Esophagus squamous epithelium (tissue), 5 donors: ENCODE data around the gene MLPH. TPM values are rescaled to one million over a fixed set of nuclear protein-coding genes. Genes with fewer than 3 reads are reported as not detected.

Experiments used
- DNase-seq: peaks from one replicate; lab custom pipeline; 2025; lab: John Stamatoyannopoulos, UW
- H3K27ac ChIP-seq, 4 donors: fragments of 200-600 bp; sonication (generic); one replicate each; pipeline ENCODE4 v1.5.1; 2016 to 2019; ENCODE audit warnings: mild to moderate bottlenecking in 1 of 4
- H3K27me3 ChIP-seq, 4 donors: fragments of 200-600 bp; sonication (generic); 1 replicate in 3 of 4; 2 replicates in 1 of 4; pipeline versions ENCODE4 v1.5.1 to v1.6.0; 2017 to 2021; ENCODE audit warnings: antibody characterized with exemption in 1 of 4
- H3K36me3 ChIP-seq, 3 donors: fragments of 200-600 bp; sonication (generic); one replicate each; pipeline ENCODE4 v1.5.1; 2016 to 2019
- H3K4me1 ChIP-seq, 3 donors: fragments of 200-600 bp; sonication (generic); one replicate each; pipeline ENCODE4 v1.5.1; 2017 to 2019
- H3K4me3 ChIP-seq, 4 donors: fragments of 200-600 bp; sonication (generic); 1 replicate in 3 of 4; 2 replicates in 1 of 4; pipeline ENCODE4 v1.5.1; 2016 to 2019; ENCODE audit warnings: mild to moderate bottlenecking in 2 of 4, moderate library complexity in 1 of 4
- H3K9me3 ChIP-seq, 3 donors: fragments of 200-600 bp; sonication (generic); one replicate each; pipeline ENCODE4 v1.5.1; 2016 to 2019
- POLR2A ChIP-seq, 4 donors: fragments of 450-650 bp; IDR thresholded peaks; one replicate each; pipeline ENCODE4 v1.6.1; 2017; ENCODE audit warnings: antibody characterized with exemption in 4 of 4, mild to moderate bottlenecking in 4 of 4, moderate library complexity in 3 of 4
- WGBS, 2 donors: methylation state at CpG; one replicate each; pipeline ENCODE4 v1.1.5; 2018; 5-methylcytosine and 5-hydroxymethylcytosine counted together
- intact Hi-C: fragments of 100-400 bp; cut with DNase I; formaldehyde crosslinking; loops from one replicate; pipeline ENCODE4 v1.15.0; 2022
- total RNA-seq, 4 donors: library from RNA; depleted of rRNA; stranded (reverse); fragments of >200 nt; gene quantifications; one replicate each; pipeline ENCODE4 v1.1.0, GENCODE V29; 2016
- TF ChIP-seq, protein P1 (sequence below), 6 experiments: fragments of 450-650 bp in 4 of 6; fragments of 200-600 bp in 2 of 6; sonication (generic) in 2 of 6; IDR thresholded peaks; one replicate each; pipeline ENCODE4 v1.5.1; 2016 to 2019; ENCODE audit warnings: antibody characterized with exemption in 6 of 6, mild to moderate bottlenecking in 4 of 6, moderate library complexity in 4 of 6
- donor health status: DM: yes; HTN: yes; CAD: no.

Gene MLPH
- total RNA-seq, 4 donors from 2014 or later: 1.8 to 10.5 (median 7.6) TPM

DNA sequence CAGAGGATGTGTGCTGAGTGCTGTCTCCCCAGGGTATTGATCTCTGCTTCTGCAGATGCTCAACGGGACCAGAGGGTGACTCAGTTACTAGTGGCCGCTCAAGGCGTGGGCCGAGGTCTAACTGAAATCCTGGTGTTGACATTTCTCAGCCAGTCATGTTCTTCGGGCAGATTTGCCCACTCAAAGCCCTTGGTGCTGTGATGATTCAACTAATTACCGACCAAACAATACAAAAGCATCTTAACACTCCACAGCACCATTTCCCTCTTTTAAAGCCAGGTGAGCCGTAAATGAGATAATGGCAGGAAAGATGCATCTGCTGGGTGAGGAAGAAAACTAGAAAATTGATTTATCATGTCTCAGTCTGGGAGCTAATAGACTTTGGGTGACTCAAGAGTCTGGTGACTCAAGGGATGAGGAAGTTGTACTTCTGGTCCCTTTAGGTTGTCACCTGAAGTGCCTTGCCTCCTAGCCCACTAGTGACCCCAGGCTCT lies 46.7 kb downstream of the MLPH start:
- TF ChIP-seq POLR2A (IDR thresholded peaks at IDR 0.05): no peak
- TF ChIP-seq, protein P1, sequence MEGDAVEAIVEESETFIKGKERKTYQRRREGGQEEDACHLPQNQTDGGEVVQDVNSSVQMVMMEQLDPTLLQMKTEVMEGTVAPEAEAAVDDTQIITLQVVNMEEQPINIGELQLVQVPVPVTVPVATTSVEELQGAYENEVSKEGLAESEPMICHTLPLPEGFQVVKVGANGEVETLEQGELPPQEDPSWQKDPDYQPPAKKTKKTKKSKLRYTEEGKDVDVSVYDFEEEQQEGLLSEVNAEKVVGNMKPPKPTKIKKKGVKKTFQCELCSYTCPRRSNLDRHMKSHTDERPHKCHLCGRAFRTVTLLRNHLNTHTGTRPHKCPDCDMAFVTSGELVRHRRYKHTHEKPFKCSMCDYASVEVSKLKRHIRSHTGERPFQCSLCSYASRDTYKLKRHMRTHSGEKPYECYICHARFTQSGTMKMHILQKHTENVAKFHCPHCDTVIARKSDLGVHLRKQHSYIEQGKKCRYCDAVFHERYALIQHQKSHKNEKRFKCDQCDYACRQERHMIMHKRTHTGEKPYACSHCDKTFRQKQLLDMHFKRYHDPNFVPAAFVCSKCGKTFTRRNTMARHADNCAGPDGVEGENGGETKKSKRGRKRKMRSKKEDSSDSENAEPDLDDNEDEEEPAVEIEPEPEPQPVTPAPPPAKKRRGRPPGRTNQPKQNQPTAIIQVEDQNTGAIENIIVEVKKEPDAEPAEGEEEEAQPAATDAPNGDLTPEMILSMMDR (IDR thresholded peaks at IDR 0.05): no peak
- no peaks in the 10 kb centered on the region for H3K27me3 ChIP-seq
- H3K4me3 ChIP-seq: no peak overlapping the region
- intact Hi-C loops: no loop called here
- H3K36me3 ChIP-seq: no peaks in the 10 kb centered on the region
- no peaks in the 10 kb centered on the region for H3K9me3 ChIP-seq
- WGBS, 2 donors: 41 to 76% methylated on average over 7 of the region's 7 CpGs
- no peak overlapping the region for H3K27ac ChIP-seq
- no peaks in the 10 kb centered on the region for H3K4me1 ChIP-seq
- no peak for DNase-seq

DNA sequence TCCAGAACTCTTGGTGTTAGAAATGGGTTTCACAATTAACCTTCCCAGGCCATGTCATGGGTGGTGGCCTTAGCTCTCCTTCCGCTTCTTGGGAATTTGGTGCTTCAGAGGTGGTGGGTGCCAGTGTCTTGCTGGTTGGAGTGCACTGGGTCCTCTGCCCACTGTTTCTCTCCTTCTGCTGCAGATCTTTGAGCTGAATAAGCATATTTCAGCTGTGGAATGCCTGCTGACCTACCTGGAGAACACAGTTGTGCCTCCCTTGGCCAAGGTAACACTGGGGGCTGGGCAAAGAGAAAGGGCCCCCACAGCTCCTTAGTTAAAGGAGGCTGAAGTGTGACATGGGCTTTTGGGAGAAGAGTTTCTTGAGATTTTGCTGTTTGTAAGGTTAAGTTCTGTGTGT lies 47.3 kb downstream of the MLPH start:
- no peak for DNase-seq
- intact Hi-C loops: no loop called here
- TF ChIP-seq, protein P1 (IDR thresholded peaks at IDR 0.05): no peak
- TF ChIP-seq POLR2A (IDR thresholded peaks at IDR 0.05): no peak
- H3K4me3 ChIP-seq: no peak overlapping the region
- 100% methylated on average over 1 of the region's 1 CpG; no CpG with 5 or more reads in 1 of the 2 donors for WGBS, 2 donors
- H3K4me1 ChIP-seq: no peaks in the 10 kb centered on the region
- no peaks in the 10 kb centered on the region for H3K9me3 ChIP-seq
- H3K27me3 ChIP-seq: no peaks in the 10 kb centered on the region
- no peak overlapping the region for H3K27ac ChIP-seq
- no peaks in the 10 kb centered on the region for H3K36me3 ChIP-seq

DNA sequence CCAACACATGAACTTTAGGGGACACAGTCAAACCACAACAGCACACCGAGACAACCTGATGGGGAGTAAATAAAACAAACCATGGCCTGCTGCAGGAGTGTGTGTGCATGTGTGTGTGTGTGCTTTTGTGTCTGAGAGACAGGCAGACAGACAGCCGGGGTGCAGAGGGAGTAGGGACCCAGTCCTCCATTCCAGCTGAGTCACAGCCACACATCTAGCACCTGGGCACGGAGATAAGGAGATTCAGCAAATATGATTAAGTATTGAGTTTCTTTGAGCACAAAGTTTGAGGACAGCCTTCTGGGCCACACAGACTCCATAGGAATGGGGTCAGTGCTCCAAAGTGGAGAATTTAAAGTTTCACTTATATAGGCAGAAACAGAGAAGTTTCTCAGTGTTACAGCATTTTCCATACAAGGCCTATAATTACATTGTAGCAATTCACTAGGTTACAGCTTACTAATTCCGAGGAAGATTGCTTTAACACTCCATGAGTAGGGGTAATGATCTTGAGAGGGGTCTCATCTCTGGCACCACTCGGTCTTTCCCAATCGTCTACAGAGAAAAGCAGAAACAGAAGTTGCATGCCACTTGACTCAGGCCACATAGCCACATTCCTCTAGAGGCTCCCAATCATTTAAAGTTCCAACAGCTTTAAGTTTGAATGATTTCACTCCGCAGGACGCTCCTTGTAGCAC lies 48.5 kb downstream of the MLPH start:
- no peaks in the 10 kb centered on the region for H3K27me3 ChIP-seq
- intact Hi-C loops: no loop called here
- no peak for TF ChIP-seq POLR2A (IDR thresholded peaks at IDR 0.05)
- TF ChIP-seq, protein P1 (IDR thresholded peaks at IDR 0.05): no peak
- no peak overlapping the region for H3K4me3 ChIP-seq
- WGBS, 2 donors: 86 to 92% methylated on average over 6 to 8 of the region's 8 CpGs
- no peaks in the 10 kb centered on the region for H3K9me3 ChIP-seq
- H3K27ac ChIP-seq: no peak overlapping the region
- peaks cover 0 to 7% (median 3%) of the 10 kb centered on the region in 3 donors for H3K4me1 ChIP-seq
- H3K36me3 ChIP-seq: no peaks in the 10 kb centered on the region
- DNase-seq: no peak

DNA sequence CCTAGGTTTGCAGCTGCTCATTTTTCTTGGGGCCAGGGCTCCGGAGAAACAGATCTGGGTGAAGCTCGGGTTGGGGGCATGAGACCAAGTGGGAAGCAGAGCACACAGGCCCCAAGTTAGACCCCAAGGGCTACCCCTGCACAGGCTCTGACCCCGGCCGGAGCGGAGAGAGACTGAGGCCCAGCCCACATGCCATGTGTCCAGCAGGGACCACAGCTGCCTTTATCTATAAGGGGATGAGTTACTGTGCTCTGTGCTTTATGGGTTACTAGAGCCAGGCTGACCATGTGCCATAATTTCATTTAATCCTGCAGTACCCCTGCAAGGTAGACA lies 49.0 kb downstream of the MLPH start:
- WGBS, 2 donors: no CpG with 5 or more reads among the region's 5 CpGs
- H3K27ac ChIP-seq: no peak overlapping the region

GRCh38 chr2:237536617-237537016 lies 49.6 kb downstream of the MLPH start:
- no peaks in the 10 kb centered on the region for H3K9me3 ChIP-seq
- no peak overlapping the region for H3K27ac ChIP-seq
- WGBS, 2 donors: 81 to 100% methylated on average over 1 to 5 of the region's 9 CpGs
- H3K27me3 ChIP-seq: no peaks in the 10 kb centered on the region
- H3K4me1 ChIP-seq: peaks cover 0 to 13% (median 12%) of the 10 kb centered on the region in 3 donors
- no peaks in the 10 kb centered on the region for H3K36me3 ChIP-seq
- intact Hi-C loops: no loop called here
- H3K4me3 ChIP-seq: no peak overlapping the region
- no peak for DNase-seq
- no peak for TF ChIP-seq POLR2A (IDR thresholded peaks at IDR 0.05)
- TF ChIP-seq, protein P1 (IDR thresholded peaks at IDR 0.05): no peak

More for the DNA sequence above, 49.0 kb downstream of the MLPH start:
- TF ChIP-seq, protein P1 (IDR thresholded peaks at IDR 0.05): no peak
- TF ChIP-seq POLR2A (IDR thresholded peaks at IDR 0.05): no peak
- Histone ChIP-seq H3K4me1 (peaks cover 0 to 12% (median 8%) of the 10 kb centered on the region in 3 donors), H3K36me3 (no peaks in the 10 kb centered on the region), H3K27me3 (no peaks in the 10 kb centered on the region), H3K4me3 (no peak overlapping the region), H3K9me3 (no peaks in the 10 kb centered on the region)
- intact Hi-C loops: no loop called here
- DNase-seq: no peak
